SK-N-MC (cell line): ENCODE data around the gene SOBP.

Source experiments
- EZH2 ChIP-seq: fragments of 200-600 bp; sonication (generic); IDR thresholded peaks from one replicate; pipeline ENCODE4 v1.6.1; 2017; ENCODE audit warnings: antibody characterized with exemption
- POLR2AphosphoS5 ChIP-seq: IDR thresholded peaks from 2 replicates; pipeline ENCODE4 v1.6.1; 2012; ENCODE audit warnings: mild to moderate bottlenecking, low read depth, low read length, borderline replicate concordance

GRCh38 chr6:107485157-107485556 is 4.8 kb upstream of the SOBP start:
- TF ChIP-seq EZH2 (no peak), POLR2AphosphoS5 (no peak)
